GM13977 (cell line): ENCODE results near the gene ABHD16B.
"Not testable (repeated sequence)": the region's sequence is repeated elsewhere in the genome, so short reads cannot be mapped to it uniquely, and the experiment has no call there.

Experiments used
- DNase-seq: peaks from one replicate; pipeline ENCODE4 v3.0.0; 2012; ENCODE audit warnings: low spot score
- in situ Hi-C: fragments of 300-500 bp; cut with MboI; formaldehyde crosslinking; loops from one replicate; pipeline ENCODE4 v1.12.0; 2022; ENCODE audit warnings: low sequenced_read_pairs, low pct_unique_long_range_greater_than_20kb, mixed read lengths, inconsistent platforms; ENCODE audit not compliant: unreplicated experiment
- TF ChIP-seq, protein P1 (sequence below): IDR thresholded peaks from 2 replicates; pipeline ENCODE4 v1.5.1; 2012; ENCODE audit warnings: mild to moderate bottlenecking, control low read depth; ENCODE audit not compliant: insufficient read depth; ENCODE audit errors: extremely low read depth, missing control alignments

ABHD16B gene

DNA sequence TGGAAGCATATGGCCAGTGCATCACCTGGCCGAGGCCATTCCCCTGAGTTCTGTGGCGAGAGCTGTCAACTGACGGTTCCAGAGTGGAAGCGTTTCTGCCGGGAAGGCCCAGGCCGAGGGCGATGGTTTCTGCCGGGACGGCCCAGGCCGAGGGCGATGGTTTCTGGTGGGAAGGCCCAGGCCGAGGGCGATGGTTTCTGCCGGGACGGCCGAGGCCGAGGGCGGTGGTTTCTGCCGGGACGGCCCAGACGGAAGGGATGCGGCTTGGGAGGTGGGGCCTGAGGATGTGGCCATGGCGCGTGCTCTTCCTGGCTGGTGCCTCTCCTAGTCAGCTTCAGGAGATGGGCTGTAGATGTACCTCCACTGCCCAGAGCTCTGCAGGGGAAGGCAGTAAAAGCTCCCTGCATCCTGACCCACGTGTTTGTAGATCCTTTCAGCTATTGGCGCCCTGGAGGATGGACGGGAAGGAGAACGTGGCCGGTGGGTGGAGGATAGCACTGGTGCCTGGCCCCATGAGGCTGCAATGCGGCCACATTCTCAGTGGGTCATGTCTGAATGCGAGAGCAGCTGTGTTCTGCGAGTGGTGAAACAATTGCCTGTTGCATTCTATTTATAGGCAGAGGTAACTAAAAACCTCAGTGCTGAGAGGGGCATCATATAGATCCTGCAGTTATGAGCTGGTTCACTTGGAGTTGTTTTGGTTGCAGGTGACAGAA lies 16.6 kb downstream of the ABHD16B start:
- in situ Hi-C loops, result no loop called here
- no peak for DNase-seq
- TF ChIP-seq, protein P1, sequence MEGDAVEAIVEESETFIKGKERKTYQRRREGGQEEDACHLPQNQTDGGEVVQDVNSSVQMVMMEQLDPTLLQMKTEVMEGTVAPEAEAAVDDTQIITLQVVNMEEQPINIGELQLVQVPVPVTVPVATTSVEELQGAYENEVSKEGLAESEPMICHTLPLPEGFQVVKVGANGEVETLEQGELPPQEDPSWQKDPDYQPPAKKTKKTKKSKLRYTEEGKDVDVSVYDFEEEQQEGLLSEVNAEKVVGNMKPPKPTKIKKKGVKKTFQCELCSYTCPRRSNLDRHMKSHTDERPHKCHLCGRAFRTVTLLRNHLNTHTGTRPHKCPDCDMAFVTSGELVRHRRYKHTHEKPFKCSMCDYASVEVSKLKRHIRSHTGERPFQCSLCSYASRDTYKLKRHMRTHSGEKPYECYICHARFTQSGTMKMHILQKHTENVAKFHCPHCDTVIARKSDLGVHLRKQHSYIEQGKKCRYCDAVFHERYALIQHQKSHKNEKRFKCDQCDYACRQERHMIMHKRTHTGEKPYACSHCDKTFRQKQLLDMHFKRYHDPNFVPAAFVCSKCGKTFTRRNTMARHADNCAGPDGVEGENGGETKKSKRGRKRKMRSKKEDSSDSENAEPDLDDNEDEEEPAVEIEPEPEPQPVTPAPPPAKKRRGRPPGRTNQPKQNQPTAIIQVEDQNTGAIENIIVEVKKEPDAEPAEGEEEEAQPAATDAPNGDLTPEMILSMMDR, result no peak

DNA sequence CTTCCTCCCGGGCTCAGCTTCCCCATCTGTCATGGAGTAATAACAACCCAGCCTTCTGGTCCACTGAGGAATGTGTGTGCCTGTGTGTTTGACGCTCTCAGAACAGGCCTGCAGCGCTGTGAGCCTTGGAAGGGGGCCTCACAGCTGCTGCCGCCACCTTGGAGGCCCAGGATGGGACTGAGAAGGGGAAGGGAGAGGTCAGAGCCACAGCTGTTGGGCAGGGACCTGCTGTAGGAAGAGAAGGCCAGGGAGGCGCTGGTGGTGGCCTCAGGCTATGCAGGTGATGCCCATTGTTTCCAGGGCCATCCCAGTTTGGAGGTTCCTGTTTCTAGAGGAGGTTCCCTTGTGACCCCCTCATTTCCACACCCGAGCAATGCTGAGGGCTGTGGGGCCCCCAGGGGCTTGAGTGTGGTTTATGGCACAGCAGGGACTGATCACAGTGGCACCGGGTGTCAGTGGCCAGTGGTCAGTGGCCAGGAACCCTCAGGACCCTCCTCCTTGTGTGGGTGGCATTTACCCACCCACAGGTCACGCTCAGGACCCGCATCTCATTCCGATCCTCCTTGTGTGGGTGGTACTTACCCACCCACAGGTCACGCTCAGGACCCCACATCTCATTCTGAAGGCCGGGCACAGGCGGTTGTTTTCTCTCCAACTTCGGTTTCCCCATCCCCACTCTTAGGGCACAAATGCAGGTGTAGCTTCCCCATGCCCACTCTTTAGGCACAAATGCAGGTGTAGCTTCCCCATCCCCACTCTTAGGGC lies 17.8 kb downstream of the ABHD16B start:
- in situ Hi-C loops, result no loop called here
- TF ChIP-seq, protein P1, result no peak
- DNase-seq, result no peak

DNA sequence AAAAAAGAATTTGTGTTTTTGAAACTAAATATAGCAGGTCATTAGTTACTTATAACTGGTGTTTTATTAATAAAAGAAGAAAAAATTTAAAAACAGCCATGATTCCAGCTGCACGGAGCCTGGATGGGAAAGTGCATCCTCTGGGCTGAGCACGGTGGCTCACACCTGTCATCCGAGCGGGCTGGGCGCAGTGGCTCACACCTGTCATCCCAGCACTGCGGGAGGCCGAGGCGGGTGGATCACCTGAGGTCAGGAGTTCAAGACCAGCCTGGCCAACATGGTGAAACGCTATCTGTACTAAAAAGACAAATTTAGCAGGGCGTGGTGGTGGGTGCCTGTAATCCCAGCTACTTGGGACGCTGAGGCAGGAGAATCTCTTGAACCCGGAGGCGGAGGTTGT lies 19.6 kb downstream of the ABHD16B start:
- DNase-seq, in situ Hi-C loops: not testable (repeated sequence)

DNA sequence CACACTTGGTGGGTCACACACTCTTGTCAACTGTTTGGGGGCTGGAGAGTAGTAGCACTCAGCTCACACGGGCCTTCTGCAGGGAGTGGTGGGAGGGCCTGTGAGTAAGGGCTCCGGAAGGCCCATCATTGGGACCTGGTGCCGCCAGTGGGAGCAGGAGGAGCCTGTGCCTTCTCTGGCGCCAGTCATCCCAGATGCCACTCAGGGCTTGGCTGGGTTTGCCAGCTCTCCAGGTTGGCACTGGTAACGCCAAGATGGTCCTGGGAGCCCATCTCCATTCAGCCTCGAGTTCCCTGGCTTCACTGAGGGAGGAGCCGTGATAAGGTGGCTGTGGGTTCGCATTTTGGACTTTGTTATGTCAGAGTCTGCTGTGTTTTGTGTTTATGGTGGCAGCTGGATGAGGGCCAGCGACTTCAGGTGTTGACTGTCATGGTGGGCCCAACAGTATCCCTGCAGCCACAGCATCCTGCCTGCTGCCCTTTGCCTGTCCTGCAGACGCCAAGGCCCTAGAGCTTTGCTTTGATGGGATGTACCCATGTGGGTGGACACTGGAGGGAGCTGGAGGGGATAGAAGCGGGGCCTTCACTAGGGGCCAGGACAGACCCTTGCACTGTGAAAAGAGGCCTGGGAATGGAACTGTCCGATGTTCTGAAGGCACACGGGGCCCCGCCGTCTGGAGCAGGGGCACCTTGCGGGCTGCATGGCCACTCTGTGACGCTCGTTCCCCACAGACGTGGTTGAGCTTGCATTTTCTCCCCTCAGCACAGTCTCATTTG lies 20.3 kb downstream of the ABHD16B start:
- in situ Hi-C loops, result no loop called here
- TF ChIP-seq, protein P1, result no peak
- DNase-seq, result no peak

DNA sequence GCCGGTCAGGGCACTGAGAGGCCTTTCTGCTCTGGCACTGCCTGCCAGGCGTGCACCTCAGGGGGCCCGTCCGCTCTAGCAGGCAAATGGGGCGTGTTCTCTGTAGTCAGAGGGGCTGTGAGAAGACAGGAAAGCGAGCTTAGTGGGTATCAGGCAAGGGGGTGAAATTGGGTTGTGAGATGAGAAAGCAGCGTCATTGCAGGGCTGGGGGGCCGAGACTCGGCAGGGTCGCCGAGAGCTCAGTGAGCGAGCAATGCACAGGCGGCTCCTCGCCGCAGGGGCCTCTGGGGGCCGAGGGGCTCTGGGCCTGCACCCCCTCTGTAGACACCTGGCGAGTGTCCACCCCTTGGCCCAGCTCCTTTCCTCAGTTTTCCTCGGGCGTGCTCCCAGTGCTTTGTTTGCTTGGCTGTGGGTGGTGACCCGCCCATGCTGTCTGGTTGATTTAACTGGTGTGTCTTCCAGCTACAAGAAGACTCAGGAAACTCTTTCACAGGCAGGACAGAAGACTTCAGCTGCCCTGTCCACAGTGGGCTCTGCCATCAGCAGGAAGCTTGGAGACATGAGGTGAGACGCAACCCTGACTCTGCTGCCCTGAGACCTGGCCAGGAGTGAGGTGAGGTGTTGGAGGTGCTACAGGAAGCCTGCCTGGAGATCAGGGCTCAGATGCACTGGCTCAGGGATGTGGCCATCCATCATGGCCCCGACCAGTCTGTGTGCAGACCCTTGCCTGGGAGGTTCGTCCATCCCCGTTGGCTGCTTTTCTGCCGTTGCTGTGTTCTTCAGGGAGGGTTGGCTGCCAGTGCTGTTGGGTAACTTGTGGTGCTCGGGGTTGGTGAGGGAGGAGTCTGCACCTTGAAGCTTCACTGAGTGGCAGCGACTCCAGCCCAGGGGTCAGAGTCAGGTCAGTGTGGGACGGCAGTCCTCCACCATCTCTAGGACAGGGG lies 21.2 kb downstream of the ABHD16B start:
- no peak for DNase-seq
- in situ Hi-C loops, result no loop called here
- TF ChIP-seq, protein P1, result no peak

DNA sequence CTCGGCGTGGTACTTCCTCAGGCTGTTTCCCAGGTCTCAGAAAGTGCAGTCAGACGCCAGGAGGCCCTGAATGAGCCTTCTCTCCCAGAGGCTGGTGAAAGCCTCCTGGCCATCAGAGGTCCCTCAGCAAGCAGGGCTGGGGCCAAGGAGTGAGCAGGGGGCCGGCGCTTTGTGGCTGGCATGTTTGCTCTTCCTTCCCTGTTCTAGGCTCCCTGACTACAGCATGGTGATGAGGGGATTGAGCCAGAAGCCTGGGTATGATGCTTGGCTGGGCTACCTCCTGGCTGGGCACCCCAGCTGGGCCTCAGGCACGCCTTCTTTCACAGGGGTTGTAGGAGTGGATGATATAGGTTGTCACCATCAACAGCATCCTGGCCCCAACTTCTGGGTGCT lies 21.9 kb downstream of the ABHD16B start:
- DNase-seq, result no peak
- in situ Hi-C loops, result no loop called here
- TF ChIP-seq, protein P1, result no peak
